K562 (cell line): ENCODE results near the gene NR1H3. TPM values are rescaled to one million over a fixed set of nuclear protein-coding genes. Genes with fewer than 3 reads are reported as not detected.

ENCODE experiments used
- CBX3 ChIP-seq, 2 experiments: IDR thresholded peaks; 1 replicate in 1 of 2; 2 replicates in 1 of 2; pipeline ENCODE4 v1.6.1; 2012; ENCODE audit warnings: inconsistent platforms in 2 of 2, low read length in 2 of 2, borderline replicate concordance in 1 of 2, control low read depth in 1 of 2
- CBX5 ChIP-seq: IDR thresholded peaks from 2 replicates; pipeline ENCODE4 v1.6.1; 2014; ENCODE audit warnings: low read depth, borderline replicate concordance
- CGGBP1 ChIP-seq: fragments of 250-450 bp; sonication (Bioruptor Pico); IDR thresholded peaks from 2 replicates; pipeline ENCODE4 v1.9.0; 2021; ENCODE audit warnings: mild to moderate bottlenecking
- E2F1 ChIP-seq: sonication (generic); formaldehyde crosslinking; IDR thresholded peaks from 2 replicates; pipeline ENCODE4 v1.8.1; 2023; ENCODE audit warnings: mild to moderate bottlenecking, missing genetic modification reagents, moderate library complexity
- EZH2 ChIP-seq: IDR thresholded peaks from 2 replicates; pipeline ENCODE4 v1.6.1; 2012; ENCODE audit warnings: low read depth, mild to moderate bottlenecking, inconsistent platforms, low read length, borderline replicate concordance
- GATAD2A ChIP-seq: fragments of 450-650 bp; IDR thresholded peaks from 2 replicates; pipeline ENCODE4 v1.6.1; 2017
- IFI16 ChIP-seq: fragments of 250-450 bp; sonication (Bioruptor Pico); IDR thresholded peaks from 2 replicates; pipeline ENCODE4 v2.1.2; 2022; ENCODE audit warnings: mild to moderate bottlenecking, inconsistent platforms
- KHSRP ChIP-seq: fragments of 450-650 bp; IDR thresholded peaks from 2 replicates; pipeline ENCODE4 v1.6.1; 2017
- LCOR ChIP-seq: sonication (generic); formaldehyde crosslinking; IDR thresholded peaks from 2 replicates; pipeline ENCODE4 v1.8.0; 2022; ENCODE audit warnings: mild to moderate bottlenecking, missing genetic modification reagents
- NFRKB ChIP-seq: fragments of 450-650 bp; IDR thresholded peaks from 2 replicates; pipeline ENCODE4 v1.6.1; 2016; ENCODE audit warnings: low read depth
- NFXL1 ChIP-seq: fragments of 450-650 bp; formaldehyde crosslinking; IDR thresholded peaks from 2 replicates; pipeline ENCODE4 v1.4.0; 2021; ENCODE audit warnings: mild to moderate bottlenecking
- POLR2A ChIP-seq: fragments of 450-650 bp; conservative IDR thresholded peaks from 2 replicates; pipeline ENCODE4 v1.6.1; 2016
- PRPF4 ChIP-seq: fragments of 200-400 bp; formaldehyde crosslinking; IDR thresholded peaks from one replicate; pipeline ENCODE4 v1.6.1; 2017; ENCODE audit warnings: low read length, low read depth, mild to moderate bottlenecking; ENCODE audit not compliant: insufficient read depth, poor library complexity, severe bottlenecking
- PTBP1 ChIP-seq: fragments of 200-400 bp; formaldehyde crosslinking; IDR thresholded peaks from 2 replicates; pipeline ENCODE4 v1.6.1; 2017; ENCODE audit warnings: low read depth, low read length
- RFX5 ChIP-seq: IDR thresholded peaks from 2 replicates; pipeline ENCODE4 v1.6.1; 2011; ENCODE audit warnings: low read depth, mild to moderate bottlenecking, improper control_type of control experiment, low read length
- RNF2 ChIP-seq: sonication (generic); IDR thresholded peaks from 2 replicates; pipeline ENCODE4 v1.6.1; 2016
- SIN3B ChIP-seq: fragments of 450-650 bp; IDR thresholded peaks from 2 replicates; pipeline ENCODE4 v1.6.1; 2017; ENCODE audit warnings: low read depth, mild to moderate bottlenecking, moderate library complexity
- SMAD3 ChIP-seq: fragments of 450-650 bp; formaldehyde crosslinking; conservative IDR thresholded peaks from 2 replicates; pipeline ENCODE4 v1.4.0; 2020; ENCODE audit warnings: mild to moderate bottlenecking
- TBL1XR1 ChIP-seq, 2 experiments: IDR thresholded peaks; 2 replicates each; pipeline ENCODE4 v1.6.1; 2012; ENCODE audit warnings: improper control_type of control experiment in 2 of 2, low read length in 2 of 2, mild to moderate bottlenecking in 1 of 2
- ZNF24 ChIP-seq: fragments of 450-650 bp; IDR thresholded peaks from 2 replicates; pipeline ENCODE4 v1.6.1; 2016
- ZNF263 ChIP-seq: sonication (generic); formaldehyde crosslinking; IDR thresholded peaks from 2 replicates; pipeline ENCODE4 v1.8.0; 2022; ENCODE audit warnings: mild to moderate bottlenecking, missing genetic modification reagents, borderline replicate concordance
- ZNF444 ChIP-seq: fragments of 250-450 bp; sonication (Bioruptor Pico); IDR thresholded peaks from 2 replicates; pipeline ENCODE4 v1.4.0; 2020; ENCODE audit warnings: mild to moderate bottlenecking, moderate library complexity
- ZNF57 ChIP-seq: fragments of 450-650 bp; formaldehyde crosslinking; IDR thresholded peaks from 2 replicates; pipeline ENCODE4 v1.4.0; 2020; ENCODE audit warnings: mild to moderate bottlenecking, moderate library complexity
- ZNF780A ChIP-seq: fragments of 250-450 bp; sonication (Bioruptor Pico); IDR thresholded peaks from 2 replicates; pipeline ENCODE4 v1.5.0; 2021; ENCODE audit warnings: mild to moderate bottlenecking
- polyA plus RNA-seq, 8 experiments: library from polyadenylated mRNA; depleted of rRNA in 4 of 8; stranded (reverse) in 5 of 8; unstranded in 3 of 8; fragments of >200 nt; fragmentation: Nextera tagmentation in 2 of 8; fragmentation: Illumina TruSeq in 1 of 8; extraction: Ambion mirVana in 2 of 8; extraction: Trizol in 1 of 8; gene quantifications; 2 replicates each; pipeline versions ENCODE4 v1.2.1 to v1.2.3, GENCODE V29; 2011 to 2014; ENCODE audit warnings: inconsistent platforms in 1 of 8, missing spikeins in 1 of 8
- total RNA-seq, 7 experiments: library from RNA; depleted of rRNA in 6 of 7; stranded (reverse); fragments of >200 nt in 6 of 7; fragmentation: Illumina TruSeq in 2 of 7; extraction: Trizol in 2 of 7; gene quantifications; 2 replicates each; pipeline versions ENCODE4 v1.2.1 to v1.2.3, GENCODE V29; 2011 to 2021; ENCODE audit warnings: low replicate concordance in 1 of 7
- TF ChIP-seq, protein P1 (sequence below): fragments of 450-650 bp; formaldehyde crosslinking; IDR thresholded peaks from 2 replicates; pipeline ENCODE4 v1.4.0; 2020; ENCODE audit warnings: mild to moderate bottlenecking, moderate library complexity
- TF ChIP-seq, protein P2 (sequence below): sonication (generic); formaldehyde crosslinking; IDR thresholded peaks from 2 replicates; pipeline ENCODE4 v1.8.0; 2022; ENCODE audit warnings: mild to moderate bottlenecking, missing genetic modification reagents
- TF ChIP-seq, protein P3 (sequence below): sonication (generic); formaldehyde crosslinking; IDR thresholded peaks from 2 replicates; pipeline ENCODE4 v1.5.0; 2020; ENCODE audit warnings: missing genetic modification reagents

Gene NR1H3
- total and polyA plus RNA-seq, 9 of the 15 experiments (the other 6 are each of a cell fraction or from before 2014, with no cell fraction given), result 8.2 to 26.0 (median 11.9) TPM

DNA sequence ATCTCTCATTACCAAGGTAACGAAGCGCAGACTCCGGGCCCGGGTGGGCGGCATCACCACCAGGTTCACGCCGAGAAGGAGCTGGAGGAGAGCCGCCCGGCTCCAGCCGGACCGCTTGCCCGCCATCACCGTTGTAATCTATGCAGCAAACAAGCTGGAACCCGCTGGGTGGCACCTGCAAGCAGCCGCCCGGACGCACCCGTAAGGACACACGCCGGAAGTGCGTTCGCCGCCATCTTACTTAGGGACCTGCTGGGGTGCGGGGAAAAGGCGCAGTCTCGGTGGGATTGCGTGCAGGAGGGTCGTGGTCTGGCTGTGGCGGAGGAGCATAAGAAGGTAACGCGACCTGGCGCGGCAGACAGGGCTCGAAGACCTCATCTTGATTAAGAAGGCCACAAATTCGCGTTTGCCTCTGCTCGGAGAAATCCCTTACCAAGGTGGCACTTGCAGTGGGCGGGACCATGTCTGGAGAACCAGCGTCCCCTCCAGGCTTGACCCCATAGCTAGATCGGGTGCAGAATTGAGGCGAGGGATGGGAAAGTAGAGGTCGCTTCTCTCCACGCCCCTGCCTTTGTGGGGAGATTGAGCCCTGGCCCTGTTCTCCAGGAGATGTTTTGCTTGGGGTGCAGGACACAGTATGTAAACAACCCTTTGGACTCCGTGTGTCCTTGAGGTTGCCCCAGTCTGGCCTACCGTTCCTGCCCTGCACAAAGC, 9.0 kb upstream of the NR1H3 start, which contains the start of gene ACP2 (continued):
- no peak for TF ChIP-seq PTBP1
- peak; percentile 89 for TF ChIP-seq SIN3B
- TF ChIP-seq, protein P1, sequence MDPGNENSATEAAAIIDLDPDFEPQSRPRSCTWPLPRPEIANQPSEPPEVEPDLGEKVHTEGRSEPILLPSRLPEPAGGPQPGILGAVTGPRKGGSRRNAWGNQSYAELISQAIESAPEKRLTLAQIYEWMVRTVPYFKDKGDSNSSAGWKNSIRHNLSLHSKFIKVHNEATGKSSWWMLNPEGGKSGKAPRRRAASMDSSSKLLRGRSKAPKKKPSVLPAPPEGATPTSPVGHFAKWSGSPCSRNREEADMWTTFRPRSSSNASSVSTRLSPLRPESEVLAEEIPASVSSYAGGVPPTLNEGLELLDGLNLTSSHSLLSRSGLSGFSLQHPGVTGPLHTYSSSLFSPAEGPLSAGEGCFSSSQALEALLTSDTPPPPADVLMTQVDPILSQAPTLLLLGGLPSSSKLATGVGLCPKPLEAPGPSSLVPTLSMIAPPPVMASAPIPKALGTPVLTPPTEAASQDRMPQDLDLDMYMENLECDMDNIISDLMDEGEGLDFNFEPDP (CRISPR knock-in tag), result no peak
- TF ChIP-seq NFXL1 (CRISPR knock-in tag), result no peak
- TF ChIP-seq ZNF444 (CRISPR knock-in tag), result 0 out of 2 replicates have a peak, but pooled peaks have one; percentile 6
- peak; percentile 63; the same call in 1 of the 2 replicates for TF ChIP-seq ZNF24
- no peak for TF ChIP-seq CBX5
- peak; percentile 94 for TF ChIP-seq GATAD2A
- TF ChIP-seq ZNF263 (CRISPR knock-in tag), result peak; percentile 76; the same call in 1 of the 2 replicates
- no peak for TF ChIP-seq KHSRP
- TF ChIP-seq, protein P2, sequence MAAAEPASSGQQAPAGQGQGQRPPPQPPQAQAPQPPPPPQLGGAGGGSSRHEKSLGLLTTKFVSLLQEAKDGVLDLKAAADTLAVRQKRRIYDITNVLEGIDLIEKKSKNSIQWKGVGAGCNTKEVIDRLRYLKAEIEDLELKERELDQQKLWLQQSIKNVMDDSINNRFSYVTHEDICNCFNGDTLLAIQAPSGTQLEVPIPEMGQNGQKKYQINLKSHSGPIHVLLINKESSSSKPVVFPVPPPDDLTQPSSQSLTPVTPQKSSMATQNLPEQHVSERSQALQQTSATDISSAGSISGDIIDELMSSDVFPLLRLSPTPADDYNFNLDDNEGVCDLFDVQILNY (CRISPR knock-in tag), result no peak
- TF ChIP-seq PRPF4, result no peak
- no peak for TF ChIP-seq EZH2
- peak; percentile 99 for TF ChIP-seq NFRKB
- peak; percentile 24 to 62; a peak in 2 of 4 replicates for TF ChIP-seq TBL1XR1 (IDR thresholded peaks at IDR 0.05; ENCODE audit: low read length in 2 of 2)
- peak; percentile 46; the same call in 1 of the 2 replicates for TF ChIP-seq CGGBP1
- peak in 1 of 2 experiments; percentile 90; a peak in 2 of 3 replicates for TF ChIP-seq CBX3 (IDR thresholded peaks at IDR 0.05; ENCODE audit: borderline replicate concordance in 1 of 2, low read length in 2 of 2)
- no peak for TF ChIP-seq IFI16 (CRISPR knock-in tag)
- no peak for TF ChIP-seq RFX5
- peak; percentile 63 for TF ChIP-seq RNF2
- TF ChIP-seq LCOR, result peak; percentile 57; the same call in 1 of the 2 replicates
- no peak for TF ChIP-seq ZNF780A (CRISPR knock-in tag)
- peak; percentile 94 for TF ChIP-seq POLR2A
- no peak for TF ChIP-seq ZNF57
- TF ChIP-seq, protein P3, sequence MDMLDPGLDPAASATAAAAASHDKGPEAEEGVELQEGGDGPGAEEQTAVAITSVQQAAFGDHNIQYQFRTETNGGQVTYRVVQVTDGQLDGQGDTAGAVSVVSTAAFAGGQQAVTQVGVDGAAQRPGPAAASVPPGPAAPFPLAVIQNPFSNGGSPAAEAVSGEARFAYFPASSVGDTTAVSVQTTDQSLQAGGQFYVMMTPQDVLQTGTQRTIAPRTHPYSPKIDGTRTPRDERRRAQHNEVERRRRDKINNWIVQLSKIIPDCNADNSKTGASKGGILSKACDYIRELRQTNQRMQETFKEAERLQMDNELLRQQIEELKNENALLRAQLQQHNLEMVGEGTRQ (CRISPR knock-in tag), result no peak
- TF ChIP-seq SMAD3 (CRISPR knock-in tag), result peak; percentile 66; the same call in 1 of the 2 replicates
- peak; percentile 61; the same call in 1 of the 2 replicates for TF ChIP-seq E2F1 (CRISPR knock-in tag)
